IMR-90 (cell line): ENCODE data around the gene NTRK2. TPM values are rescaled to one million over a fixed set of nuclear protein-coding genes. Genes with fewer than 3 reads are reported as not detected.

Experiments
- ATAC-seq: fragments of 200-7000 bp; cut with Tn5 transposase; 2 replicates; pipeline ENCODE4 v1.9.1; 2020; ENCODE audit warnings: low read depth, mild to moderate bottlenecking, moderate library complexity
- BruUV-seq: library from RNA; stranded (reverse); fragments of 400-500 nt; replicated peaks from 2 replicates; lab custom pipeline; 2021; lab: Mats Ljungman, UMichigan
- CTCF ChIA-PET: fragments of 300-600 bp; formaldehyde crosslinking; extraction: SDS; loops from one replicate; lab custom pipeline; 2021; ENCODE audit warnings: antibody characterized with exemption; lab: Yijun Ruan, JAX
- POLR2A ChIA-PET: fragments of 300-600 bp; sonication (Branson Sonifier 250); formaldehyde crosslinking; loops from one replicate; lab custom pipeline; 2022; ENCODE audit warnings: antibody characterized with exemption; ENCODE audit not compliant: unreplicated experiment; lab: Charles Lee
- DNase-seq: peaks from one replicate; pipeline ENCODE4 v3.0.0; 2013
- H2AFZ ChIP-seq: replicated peaks from 2 replicates; pipeline ENCODE3; 2013; ENCODE audit warnings: low read length, mild to moderate bottlenecking; ENCODE audit not compliant: poor library complexity
- H2AK5ac ChIP-seq: 2 replicates; pipeline ENCODE4 v1.6.1; 2013; ENCODE audit warnings: low read depth, low read length, inconsistent platforms
- H2AK9ac ChIP-seq: replicated peaks from 2 replicates; pipeline ENCODE3; 2013; ENCODE audit warnings: mild to moderate bottlenecking, low read depth, low read length, moderate library complexity; ENCODE audit not compliant: poor library complexity
- H2BK120ac ChIP-seq: 2 replicates; pipeline ENCODE4 v1.6.1; 2013; ENCODE audit warnings: low read depth, low read length, inconsistent platforms
- H2BK15ac ChIP-seq: 3 replicates; pipeline ENCODE4 v1.6.1; 2013; ENCODE audit warnings: low read depth, low read length, inconsistent platforms
- H2BK20ac ChIP-seq: 2 replicates; pipeline ENCODE4 v1.6.1; 2013; ENCODE audit warnings: low read depth, mild to moderate bottlenecking, inconsistent platforms, low read length, moderate library complexity
- H2BK5ac ChIP-seq: 2 replicates; pipeline ENCODE4 v1.6.1; 2013; ENCODE audit warnings: mild to moderate bottlenecking, low read depth, low read length, inconsistent platforms; ENCODE audit not compliant: poor library complexity, severe bottlenecking
- H3K14ac ChIP-seq: replicated peaks from 2 replicates; pipeline ENCODE4 v1.6.1; 2013; ENCODE audit warnings: low read depth, low read length, inconsistent platforms
- H3K18ac ChIP-seq: 2 replicates; pipeline ENCODE4 v1.6.1; 2013; ENCODE audit warnings: low read depth, low read length, control low read depth
- H3K23ac ChIP-seq: 2 replicates; pipeline ENCODE4 v1.6.1; 2013; ENCODE audit warnings: low read depth, low read length, inconsistent platforms
- H3K27ac ChIP-seq: 2 replicates; pipeline ENCODE4 v1.5.1; 2013; ENCODE audit warnings: mild to moderate bottlenecking, control low read depth, low read length; ENCODE audit not compliant: insufficient read depth
- H3K27me3 ChIP-seq: 2 replicates; pipeline ENCODE4 v1.6.1; 2013; ENCODE audit warnings: low read length; ENCODE audit not compliant: control insufficient read depth, insufficient read depth
- H3K36me3 ChIP-seq: 2 replicates; pipeline ENCODE4 v1.6.1; 2013; ENCODE audit warnings: low read length, mixed read lengths; ENCODE audit not compliant: control insufficient read depth, insufficient read depth
- H3K4ac ChIP-seq: 2 replicates; pipeline ENCODE4 v1.6.1; 2013; ENCODE audit warnings: low read depth, low read length, inconsistent platforms
- H3K4me1 ChIP-seq: 2 replicates; pipeline ENCODE4 v1.6.1; 2013; ENCODE audit warnings: low read length, mixed read lengths; ENCODE audit not compliant: control insufficient read depth, insufficient read depth
- H3K4me2 ChIP-seq: 2 replicates; pipeline ENCODE4 v1.6.1; 2013; ENCODE audit warnings: low read depth, mild to moderate bottlenecking, control low read depth, low read length, moderate library complexity
- H3K4me3 ChIP-seq: 2 replicates; pipeline ENCODE4 v1.5.1; 2013; ENCODE audit warnings: low read depth, mild to moderate bottlenecking, control low read depth, low read length, moderate library complexity; ENCODE audit not compliant: insufficient read depth
- H3K56ac ChIP-seq: 2 replicates; pipeline ENCODE4 v1.6.1; 2013; ENCODE audit warnings: low read length, inconsistent platforms; ENCODE audit not compliant: insufficient read depth; ENCODE audit errors: extremely low read depth
- H3K79me1 ChIP-seq, 2 experiments: 2 replicates each; pipeline ENCODE4 v1.6.1; 2013; ENCODE audit warnings: low read length in 2 of 2, inconsistent platforms in 1 of 2, low read depth in 1 of 2
- H3K9ac ChIP-seq: 2 replicates; pipeline ENCODE4 v1.6.1; 2013; ENCODE audit warnings: low read depth, low read length, control low read depth
- H3K9me1 ChIP-seq: 2 replicates; pipeline ENCODE4 v1.6.1; 2013; ENCODE audit warnings: low read length, inconsistent platforms; ENCODE audit not compliant: insufficient read depth
- H3K9me3 ChIP-seq: 2 replicates; pipeline ENCODE4 v1.6.1; 2013; ENCODE audit warnings: low read length; ENCODE audit not compliant: control insufficient read depth, insufficient read depth
- H4K20me1 ChIP-seq: 2 replicates; pipeline ENCODE4 v1.6.1; 2013; ENCODE audit warnings: low read length, inconsistent platforms; ENCODE audit not compliant: insufficient read depth
- H4K5ac ChIP-seq: 2 replicates; pipeline ENCODE4 v1.6.1; 2013; ENCODE audit warnings: mild to moderate bottlenecking, low read depth, low read length, control low read depth
- H4K8ac ChIP-seq, 2 experiments: 2 replicates each; pipeline ENCODE4 v1.6.1; 2013; ENCODE audit warnings: low read depth in 2 of 2, low read length in 2 of 2, control low read depth in 1 of 2, inconsistent platforms in 1 of 2
- H4K91ac ChIP-seq: 2 replicates; pipeline ENCODE4 v1.6.1; 2013; ENCODE audit warnings: low read depth, low read length, inconsistent platforms; ENCODE audit not compliant: insufficient read depth
- BHLHE40 ChIP-seq: fragments of 150-350 bp; IDR thresholded peaks from 2 replicates; pipeline ENCODE4 v1.6.1; 2016; ENCODE audit warnings: mild to moderate bottlenecking, low read depth, low read length
- CEBPB ChIP-seq: IDR thresholded peaks from 2 replicates; pipeline ENCODE4 v1.6.1; 2012; ENCODE audit warnings: low read depth, low read length, improper control_type of control experiment
- CHD1 ChIP-seq: IDR thresholded peaks from 2 replicates; pipeline ENCODE4 v1.6.1; 2012; ENCODE audit warnings: low read depth, low read length, improper control_type of control experiment
- ELK1 ChIP-seq: fragments of 150-350 bp; IDR thresholded peaks from 2 replicates; pipeline ENCODE4 v1.6.1; 2016; ENCODE audit warnings: low read depth, mild to moderate bottlenecking, low read length, moderate library complexity, borderline replicate concordance
- FOS ChIP-seq: fragments of 150-350 bp; IDR thresholded peaks from 2 replicates; pipeline ENCODE4 v1.6.1; 2016; ENCODE audit warnings: low read depth, low read length
- MAFK ChIP-seq: IDR thresholded peaks from 2 replicates; pipeline ENCODE4 v1.6.1; 2012; ENCODE audit warnings: low read depth, low read length, improper control_type of control experiment
- MAZ ChIP-seq: IDR thresholded peaks from 2 replicates; pipeline ENCODE4 v1.6.1; 2012; ENCODE audit warnings: low read depth, mild to moderate bottlenecking, low read length, improper control_type of control experiment, moderate library complexity, borderline replicate concordance
- MXI1 ChIP-seq: IDR thresholded peaks from 2 replicates; pipeline ENCODE4 v1.6.1; 2012; ENCODE audit warnings: low read depth, mild to moderate bottlenecking, low read length, moderate library complexity, borderline replicate concordance
- NFE2L2 ChIP-seq: fragments of 150-350 bp; IDR thresholded peaks from 2 replicates; pipeline ENCODE4 v1.6.1; 2016; ENCODE audit warnings: low read depth, mild to moderate bottlenecking, low read length
- POLR2A ChIP-seq: IDR thresholded peaks from 2 replicates; pipeline ENCODE4 v1.6.1; 2012; ENCODE audit warnings: mild to moderate bottlenecking, low read depth, low read length
- RAD21 ChIP-seq: IDR thresholded peaks from 2 replicates; pipeline ENCODE4 v1.6.1; 2012; ENCODE audit warnings: low read length, improper control_type of control experiment
- RCOR1 ChIP-seq: IDR thresholded peaks from 2 replicates; pipeline ENCODE4 v1.6.1; 2012; ENCODE audit warnings: mild to moderate bottlenecking, low read length, improper control_type of control experiment; ENCODE audit not compliant: insufficient replicate concordance
- RFX5 ChIP-seq: IDR thresholded peaks from 2 replicates; pipeline ENCODE4 v1.8.0; 2012; ENCODE audit warnings: low read depth, mild to moderate bottlenecking, low read length, moderate library complexity
- SMC3 ChIP-seq: fragments of 150-350 bp; IDR thresholded peaks from 2 replicates; pipeline ENCODE4 v1.6.1; 2016; ENCODE audit warnings: low read depth, mild to moderate bottlenecking, antibody characterized with exemption, low read length, moderate library complexity
- WGBS, 2 experiments: methylation state at CpG; one replicate each; pipeline versions ENCODE4 v1.1.5 to v1.1.7; 2013; ENCODE audit warnings: missing lambda C conversion rate in 2 of 2; ENCODE audit not compliant: insufficient read length in 1 of 2; ENCODE audit errors: extremely low coverage in 2 of 2; 5-methylcytosine and 5-hydroxymethylcytosine counted together
- dilution Hi-C: fragments of 300-500 bp; cut with HindIII; formaldehyde crosslinking; loops from one replicate; pipeline ENCODE4 v1.14.3; 2018; ENCODE audit warnings: low sequenced_read_pairs; ENCODE audit not compliant: unreplicated experiment
- in situ Hi-C: fragments of 300-500 bp; cut with MboI; formaldehyde crosslinking; loops from 3 replicates; pipeline ENCODE4 v1.14.3; 2019; ENCODE audit warnings: low sequenced_read_pairs, inconsistent platforms, mixed read lengths
- intact Hi-C: fragments of 100-400 bp; cut with micrococcal nuclease; formaldehyde crosslinking; loops from 2 replicates; pipeline ENCODE4 v1.10.0; 2022
- polyA plus RNA-seq, 3 experiments: library from polyadenylated mRNA; depleted of rRNA; stranded (reverse); fragments of >200 nt; gene quantifications; 2 replicates each; pipeline ENCODE4 v1.2.3, GENCODE V29; 2012; ENCODE audit warnings: low replicate concordance in 1 of 3
- total RNA-seq: library from RNA; depleted of rRNA; stranded (reverse); fragments of >200 nt; gene quantifications from 2 replicates; pipeline ENCODE4 v1.2.3, GENCODE V29; 2012
- TF ChIP-seq, protein P1 (sequence below): fragments of 150-350 bp; IDR thresholded peaks from 2 replicates; pipeline ENCODE4 v1.6.1; 2017; ENCODE audit warnings: mild to moderate bottlenecking, antibody characterized with exemption, low read length, low read depth
- TF ChIP-seq, protein P2 (sequence below): conservative IDR thresholded peaks from 2 replicates; pipeline ENCODE4 v1.5.1; 2012; ENCODE audit warnings: mild to moderate bottlenecking, low read depth, low read length, improper control_type of control experiment

Gene NTRK2
- total and polyA plus RNA-seq, 2 of the 4 experiments (the other 2 are of a cell fraction), result under 0.01 to 0.02 TPM

DNA sequence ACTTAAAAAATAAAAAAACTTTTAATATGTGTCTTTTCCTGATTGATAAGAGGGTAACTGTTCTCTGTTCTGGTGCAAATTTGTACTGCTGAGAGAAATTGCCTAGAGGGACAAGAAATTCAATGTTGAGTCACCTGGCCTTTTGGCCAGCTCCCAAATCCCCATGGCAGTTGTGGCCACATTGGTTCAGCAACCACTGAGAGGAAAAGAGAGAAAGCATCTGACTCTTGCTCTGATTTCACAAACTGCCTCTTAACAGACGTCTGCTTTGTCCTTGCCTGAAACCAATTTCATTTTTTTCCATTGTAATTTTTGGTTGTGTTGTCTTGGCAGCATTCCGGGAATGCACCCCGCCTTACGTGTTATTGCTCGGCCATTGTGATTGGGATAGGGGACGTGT is 42.4 kb downstream of the NTRK2 start:
- H4K91ac ChIP-seq, result no peak overlapping the region
- TF ChIP-seq MXI1 (no peak), MAZ (no peak), FOS (no peak), CEBPB (no peak), POLR2A (no peak), RAD21 (no peak), CHD1 (no peak), SMC3 (no peak), NFE2L2 (no peak), MAFK (no peak), RFX5 (no peak), RCOR1 (no peak), BHLHE40 (no peak), ELK1 (no peak)
- TF ChIP-seq, protein P1, sequence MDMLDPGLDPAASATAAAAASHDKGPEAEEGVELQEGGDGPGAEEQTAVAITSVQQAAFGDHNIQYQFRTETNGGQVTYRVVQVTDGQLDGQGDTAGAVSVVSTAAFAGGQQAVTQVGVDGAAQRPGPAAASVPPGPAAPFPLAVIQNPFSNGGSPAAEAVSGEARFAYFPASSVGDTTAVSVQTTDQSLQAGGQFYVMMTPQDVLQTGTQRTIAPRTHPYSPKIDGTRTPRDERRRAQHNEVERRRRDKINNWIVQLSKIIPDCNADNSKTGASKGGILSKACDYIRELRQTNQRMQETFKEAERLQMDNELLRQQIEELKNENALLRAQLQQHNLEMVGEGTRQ, result no peak
- TF ChIP-seq, protein P2, sequence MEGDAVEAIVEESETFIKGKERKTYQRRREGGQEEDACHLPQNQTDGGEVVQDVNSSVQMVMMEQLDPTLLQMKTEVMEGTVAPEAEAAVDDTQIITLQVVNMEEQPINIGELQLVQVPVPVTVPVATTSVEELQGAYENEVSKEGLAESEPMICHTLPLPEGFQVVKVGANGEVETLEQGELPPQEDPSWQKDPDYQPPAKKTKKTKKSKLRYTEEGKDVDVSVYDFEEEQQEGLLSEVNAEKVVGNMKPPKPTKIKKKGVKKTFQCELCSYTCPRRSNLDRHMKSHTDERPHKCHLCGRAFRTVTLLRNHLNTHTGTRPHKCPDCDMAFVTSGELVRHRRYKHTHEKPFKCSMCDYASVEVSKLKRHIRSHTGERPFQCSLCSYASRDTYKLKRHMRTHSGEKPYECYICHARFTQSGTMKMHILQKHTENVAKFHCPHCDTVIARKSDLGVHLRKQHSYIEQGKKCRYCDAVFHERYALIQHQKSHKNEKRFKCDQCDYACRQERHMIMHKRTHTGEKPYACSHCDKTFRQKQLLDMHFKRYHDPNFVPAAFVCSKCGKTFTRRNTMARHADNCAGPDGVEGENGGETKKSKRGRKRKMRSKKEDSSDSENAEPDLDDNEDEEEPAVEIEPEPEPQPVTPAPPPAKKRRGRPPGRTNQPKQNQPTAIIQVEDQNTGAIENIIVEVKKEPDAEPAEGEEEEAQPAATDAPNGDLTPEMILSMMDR, result no peak
- no peak overlapping the region for H2BK120ac ChIP-seq
- H3K4ac ChIP-seq, result no peak overlapping the region
- ATAC-seq (no peak), DNase-seq (no peak)
- no peaks in the 10 kb centered on the region for H3K27me3 ChIP-seq
- no peak overlapping the region for H3K4me2 ChIP-seq
- no peak overlapping the region for H3K56ac ChIP-seq
- H2AK9ac ChIP-seq, result no peak overlapping the region
- H3K36me3 ChIP-seq, result no peaks in the 10 kb centered on the region
- no peak overlapping the region for H3K14ac ChIP-seq
- no peak overlapping the region for H2BK5ac ChIP-seq
- no peaks in the 10 kb centered on the region for H3K79me1 ChIP-seq
- no peaks in the 10 kb centered on the region for H4K20me1 ChIP-seq
- dilution Hi-C loops (no loop called here), intact Hi-C loops (no loop called here), in situ Hi-C loops (no loop called here)
- no peaks in the 10 kb centered on the region for H3K4me1 ChIP-seq
- H2AFZ ChIP-seq, result no peak overlapping the region
- H2BK15ac ChIP-seq, result no peak overlapping the region
- ChIA-PET CTCF (no interaction called here), POLR2A (no interaction called here)
- H3K4me3 ChIP-seq, result no peak overlapping the region
- H3K27ac ChIP-seq, result no peak overlapping the region
- no peak overlapping the region for H3K9ac ChIP-seq
- no peak overlapping the region for H4K5ac ChIP-seq
- H3K9me1 ChIP-seq, result no peaks in the 10 kb centered on the region
- no CpG with 5 or more reads among the region's 6 CpGs for WGBS, 2 experiments
- H3K18ac ChIP-seq, result no peak overlapping the region
- 0 out of 2 replicates have a peak, but pooled peaks cover 2% of the 10 kb centered on the region for H3K9me3 ChIP-seq
- no peak overlapping the region for H2BK20ac ChIP-seq
- no peak overlapping the region for H4K8ac ChIP-seq
- no TSS peak for BruUV-seq
- H3K23ac ChIP-seq, result no peak overlapping the region
- no peak overlapping the region for H2AK5ac ChIP-seq
